Ovary (tissue), 9 donors: ENCODE results near the gene PTPN7. TPM values are rescaled to one million over a fixed set of nuclear protein-coding genes. Genes with fewer than 3 reads are reported as not detected.

ENCODE experiments used
- DNase-seq, 5 donors: peaks; one replicate each; pipeline ENCODE4 v3.0.0-alpha.2; 2019 to 2020
- H3K27ac ChIP-seq, 2 donors: fragments of 200-600 bp; one replicate each; pipeline versions ENCODE4 v1.5.1 to v1.8.0; 2019 to 2022
- H3K27me3 ChIP-seq: fragments of 200-600 bp; one replicate; pipeline ENCODE4 v1.8.0; 2022
- H3K36me3 ChIP-seq: fragments of 200-600 bp; sonication (generic); one replicate; pipeline ENCODE4 v1.5.1; 2019
- H3K4me1 ChIP-seq: one replicate; pipeline ENCODE4 v1.8.1; 2013; ENCODE audit warnings: mild to moderate bottlenecking, moderate library complexity; ENCODE audit not compliant: insufficient read depth
- H3K4me3 ChIP-seq: fragments of 200-600 bp; sonication (generic); one replicate; pipeline ENCODE4 v1.5.1; 2017
- H3K9me3 ChIP-seq, 2 donors: fragments of 200-600 bp in 1 of 2; sonication (generic) in 1 of 2; one replicate each; pipeline versions ENCODE4 v1.5.1 to v1.8.1; 2013 to 2019; ENCODE audit warnings: mild to moderate bottlenecking in 1 of 2, moderate library complexity in 1 of 2
- EP300 ChIP-seq: sonication (generic); formaldehyde crosslinking; IDR thresholded peaks from one replicate; pipeline ENCODE4 v1.6.1; 2017; ENCODE audit warnings: antibody characterized with exemption
- POLR2A ChIP-seq: fragments of 450-650 bp; IDR thresholded peaks from one replicate; pipeline ENCODE4 v1.6.1; 2017; ENCODE audit warnings: antibody characterized with exemption, mild to moderate bottlenecking, moderate library complexity
- WGBS, 3 donors: extraction: QIAGEN DNeasy Blood & Tissue Kit in 1 of 3; methylation state at CpG; one replicate each; pipeline versions ENCODE4 v1.1.5 to v1.1.7; 2013 to 2017; 5-methylcytosine and 5-hydroxymethylcytosine counted together
- intact Hi-C, 4 donors: fragments of 100-400 bp; cut with DNase I; formaldehyde crosslinking; loops; one replicate each; pipeline versions ENCODE4 v1.11.0 to v1.15.1; 2022 to 2023
- polyA plus RNA-seq, 2 donors: library from polyadenylated mRNA; stranded (reverse); fragments of 200-250 nt in 1 of 2; fragments of 350-450 nt in 1 of 2; fragmentation: Illumina TruSeq in 1 of 2; extraction: RNeasy Lipid Tissue Mini Kit (QIAGEN cat#74804) in 1 of 2; gene quantifications; one replicate each; pipeline ENCODE4 v1.2.3, GENCODE V29; 2013 to 2014
- total RNA-seq, 7 donors: library from RNA; depleted of rRNA in 2 of 7; stranded (reverse); fragments of >200 nt in 2 of 7; fragmentation: NEBNext Ultra II Directional in 3 of 7; extraction: Animal tissue kit (Norgen Biotek cat#: 25700) in 3 of 7; gene quantifications; one replicate each; pipeline versions ENCODE4 v1.1.0 to v1.2.4, GENCODE V29; 2016 to 2023
- TF ChIP-seq, protein P1 (sequence below), 3 donors: fragments of 450-650 bp in 2 of 3; fragments of 200-600 bp in 1 of 3; IDR thresholded peaks; one replicate each; pipeline versions ENCODE4 v1.5.1 to v1.8.0; 2016 to 2022; ENCODE audit warnings: antibody characterized with exemption in 3 of 3, mild to moderate bottlenecking in 1 of 3
- donor health status: DM: no; HTN: no; CAD: no; lungs with moderate emphysema.
- donor health status: DM: no; HTN: no; CAD: no.
- donor health status: Bipolar disorder and iron deficiency.
- donor health status: DM: yes; HTN: yes; CAD: no.
- donor health status: DM: no; HTN: no; CAD: no.
- donor health status: DM: yes; HTN: yes; CAD: no.

The PTPN7 gene
- total and polyA plus RNA-seq, 9 donors = 0.58 to 15.4 (median 1.7) TPM

DNA sequence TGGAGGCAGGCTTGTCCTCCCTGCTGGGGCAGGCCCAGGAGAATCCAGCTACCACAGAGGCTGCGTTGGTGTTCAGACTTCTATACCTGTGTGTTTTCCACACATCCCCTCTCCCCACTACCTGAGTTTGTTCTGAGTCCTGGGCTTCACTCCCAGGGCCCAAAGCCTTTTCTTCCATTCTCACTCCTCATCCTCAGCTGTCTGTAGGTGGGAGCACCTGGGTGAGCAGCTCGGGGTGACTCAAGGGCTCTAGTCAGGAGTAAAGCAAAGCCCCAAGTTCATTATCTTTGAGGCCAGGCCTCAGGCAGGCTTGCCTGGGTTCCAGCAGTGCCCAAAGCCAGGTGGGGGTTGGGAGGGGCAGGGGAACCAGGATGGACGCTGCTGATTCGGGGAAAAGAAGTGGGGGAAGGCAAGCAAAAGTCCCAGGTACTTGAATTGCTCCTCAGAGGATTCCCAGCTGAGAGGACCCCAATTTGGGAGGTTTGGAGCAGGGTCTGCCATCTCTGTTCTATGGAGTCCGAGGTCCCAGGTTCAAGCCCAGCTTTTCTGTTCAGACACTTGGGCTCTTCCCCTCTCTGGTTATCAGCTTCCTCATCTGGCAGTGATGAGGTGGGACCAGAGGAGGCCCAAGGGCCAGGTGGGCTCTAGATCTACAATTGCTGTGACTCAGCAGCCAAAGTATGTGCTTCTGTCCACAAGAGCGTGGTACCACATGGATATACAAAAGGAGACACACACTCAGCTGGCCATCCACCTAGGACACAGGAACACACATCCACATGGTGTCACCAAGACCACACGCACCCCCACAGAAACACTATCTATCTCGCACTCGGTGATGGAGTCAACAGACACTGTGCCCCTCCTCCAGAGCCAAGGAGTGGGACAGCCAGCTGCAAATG, 5.8 kb upstream of the PTPN7 start:
- 88 to 96% (median 94%) methylated on average over 9 of the region's 9 CpGs for WGBS, 3 donors
- Histone ChIP-seq H3K4me3 (no peak overlapping the region), H3K27me3 (no peaks in the 10 kb centered on the region), H3K27ac (peak overlapping the region; percentile 12 to 73), H3K4me1 (peaks cover 43% of the 10 kb centered on the region), H3K9me3 (no peaks in the 10 kb centered on the region), H3K36me3 (no peaks in the 10 kb centered on the region)
- DNase-seq = no peak
- TF ChIP-seq, protein P1, sequence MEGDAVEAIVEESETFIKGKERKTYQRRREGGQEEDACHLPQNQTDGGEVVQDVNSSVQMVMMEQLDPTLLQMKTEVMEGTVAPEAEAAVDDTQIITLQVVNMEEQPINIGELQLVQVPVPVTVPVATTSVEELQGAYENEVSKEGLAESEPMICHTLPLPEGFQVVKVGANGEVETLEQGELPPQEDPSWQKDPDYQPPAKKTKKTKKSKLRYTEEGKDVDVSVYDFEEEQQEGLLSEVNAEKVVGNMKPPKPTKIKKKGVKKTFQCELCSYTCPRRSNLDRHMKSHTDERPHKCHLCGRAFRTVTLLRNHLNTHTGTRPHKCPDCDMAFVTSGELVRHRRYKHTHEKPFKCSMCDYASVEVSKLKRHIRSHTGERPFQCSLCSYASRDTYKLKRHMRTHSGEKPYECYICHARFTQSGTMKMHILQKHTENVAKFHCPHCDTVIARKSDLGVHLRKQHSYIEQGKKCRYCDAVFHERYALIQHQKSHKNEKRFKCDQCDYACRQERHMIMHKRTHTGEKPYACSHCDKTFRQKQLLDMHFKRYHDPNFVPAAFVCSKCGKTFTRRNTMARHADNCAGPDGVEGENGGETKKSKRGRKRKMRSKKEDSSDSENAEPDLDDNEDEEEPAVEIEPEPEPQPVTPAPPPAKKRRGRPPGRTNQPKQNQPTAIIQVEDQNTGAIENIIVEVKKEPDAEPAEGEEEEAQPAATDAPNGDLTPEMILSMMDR (IDR thresholded peaks at IDR 0.05) = no peak
- TF ChIP-seq EP300 (no peak), POLR2A (no peak)
- intact Hi-C loops = no loop called here

DNA sequence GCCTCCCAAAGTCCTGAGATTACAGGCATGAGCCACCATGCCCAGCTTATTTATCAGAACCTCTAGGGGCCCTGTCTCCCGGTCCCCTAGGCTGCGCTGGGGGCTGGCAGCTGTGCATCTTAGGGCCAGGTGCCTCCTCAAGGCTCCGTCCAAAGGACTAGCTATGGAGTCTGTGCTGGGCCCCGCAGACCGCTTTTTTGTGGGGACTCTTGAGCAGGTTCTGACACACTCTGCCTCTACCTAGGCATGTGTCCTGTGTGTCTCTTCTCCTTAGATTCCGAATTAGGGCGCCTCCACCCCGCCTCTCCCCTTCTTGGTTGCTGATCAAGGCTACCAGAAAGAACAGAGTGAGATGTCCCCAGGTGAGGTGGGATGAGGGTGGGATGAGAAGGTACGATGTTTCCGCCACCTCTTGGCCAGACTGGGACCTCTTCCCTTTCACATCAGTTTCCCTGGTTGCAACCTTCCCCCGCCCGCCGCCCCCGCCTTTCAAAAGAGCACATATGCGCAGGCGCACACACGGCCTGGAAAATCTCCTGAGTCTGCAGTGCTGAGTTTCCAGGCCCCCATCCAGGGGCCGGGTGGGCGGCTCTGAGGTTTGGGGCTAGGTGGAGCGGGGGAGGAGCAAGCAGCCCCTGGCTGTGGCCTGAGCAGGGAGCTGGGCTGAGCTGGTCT, 5.0 kb upstream of the PTPN7 start:
- Histone ChIP-seq H3K36me3 (no peaks in the 10 kb centered on the region), H3K4me3 (no peak overlapping the region), H3K4me1 (peaks cover 47% of the 10 kb centered on the region), H3K27ac (peak overlapping the region; percentile 12 to 73), H3K27me3 (no peaks in the 10 kb centered on the region), H3K9me3 (no peaks in the 10 kb centered on the region)
- 66 to 86% (median 83%) methylated on average over 20 of the region's 20 CpGs for WGBS, 3 donors
- TF ChIP-seq EP300 (no peak), POLR2A (no peak)
- TF ChIP-seq, protein P1 (IDR thresholded peaks at IDR 0.05) = no peak
- peak in 3 of 5 donors; percentile 81 to 86 (median 85) for DNase-seq
- intact Hi-C loops = no loop called here

DNA sequence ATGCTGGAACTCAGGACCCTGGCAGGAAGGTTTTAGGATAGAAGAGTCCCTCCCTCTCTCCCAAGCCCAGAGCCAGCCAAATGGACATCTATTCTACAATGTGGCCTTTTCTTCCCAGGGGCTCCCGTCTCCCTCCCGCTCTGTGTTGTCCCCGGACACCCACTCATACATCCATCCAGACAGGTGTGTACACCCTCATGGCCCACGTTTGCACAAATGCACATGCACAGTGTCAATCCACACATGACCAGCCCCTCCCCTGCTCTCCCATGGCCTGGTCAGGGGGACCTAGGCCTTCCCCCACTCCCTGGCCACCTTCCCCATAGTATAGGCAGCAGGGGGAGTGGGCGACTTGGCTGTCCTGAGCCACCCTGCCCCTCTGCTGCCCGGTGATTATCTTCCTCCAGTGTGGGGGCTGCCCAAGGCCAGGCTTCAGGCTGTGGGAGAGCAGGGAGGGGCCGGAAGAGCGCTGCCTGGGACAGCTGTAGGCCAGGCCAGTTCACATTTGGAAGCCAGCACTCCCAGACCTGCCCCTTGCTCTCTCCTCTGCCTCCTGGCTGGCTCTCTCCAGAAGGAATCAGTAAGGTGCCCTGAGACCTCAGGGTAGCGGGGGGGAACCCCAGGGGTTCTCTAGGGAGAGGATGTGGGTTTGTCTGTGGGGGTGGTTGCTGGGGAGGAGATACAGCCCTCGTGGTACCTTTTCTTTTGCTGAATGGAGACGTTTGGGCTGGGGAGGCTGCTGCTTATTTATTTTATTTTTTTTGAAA, 4.1 kb upstream of the PTPN7 start:
- Histone ChIP-seq H3K27me3 (no peaks in the 10 kb centered on the region), H3K4me1 (peaks cover 53% of the 10 kb centered on the region), H3K36me3 (no peaks in the 10 kb centered on the region), H3K9me3 (no peaks in the 10 kb centered on the region), H3K27ac (peak overlapping the region; percentile 62 to 66), H3K4me3 (no peak overlapping the region)
- no peak for TF ChIP-seq EP300
- WGBS, 3 donors = 31 to 42% (median 37%) methylated on average over 9 to 11 of the region's 11 CpGs
- intact Hi-C loops = no loop called here
- DNase-seq = peak in 3 of 5 donors; percentile 59 to 74 (median 69)

DNA sequence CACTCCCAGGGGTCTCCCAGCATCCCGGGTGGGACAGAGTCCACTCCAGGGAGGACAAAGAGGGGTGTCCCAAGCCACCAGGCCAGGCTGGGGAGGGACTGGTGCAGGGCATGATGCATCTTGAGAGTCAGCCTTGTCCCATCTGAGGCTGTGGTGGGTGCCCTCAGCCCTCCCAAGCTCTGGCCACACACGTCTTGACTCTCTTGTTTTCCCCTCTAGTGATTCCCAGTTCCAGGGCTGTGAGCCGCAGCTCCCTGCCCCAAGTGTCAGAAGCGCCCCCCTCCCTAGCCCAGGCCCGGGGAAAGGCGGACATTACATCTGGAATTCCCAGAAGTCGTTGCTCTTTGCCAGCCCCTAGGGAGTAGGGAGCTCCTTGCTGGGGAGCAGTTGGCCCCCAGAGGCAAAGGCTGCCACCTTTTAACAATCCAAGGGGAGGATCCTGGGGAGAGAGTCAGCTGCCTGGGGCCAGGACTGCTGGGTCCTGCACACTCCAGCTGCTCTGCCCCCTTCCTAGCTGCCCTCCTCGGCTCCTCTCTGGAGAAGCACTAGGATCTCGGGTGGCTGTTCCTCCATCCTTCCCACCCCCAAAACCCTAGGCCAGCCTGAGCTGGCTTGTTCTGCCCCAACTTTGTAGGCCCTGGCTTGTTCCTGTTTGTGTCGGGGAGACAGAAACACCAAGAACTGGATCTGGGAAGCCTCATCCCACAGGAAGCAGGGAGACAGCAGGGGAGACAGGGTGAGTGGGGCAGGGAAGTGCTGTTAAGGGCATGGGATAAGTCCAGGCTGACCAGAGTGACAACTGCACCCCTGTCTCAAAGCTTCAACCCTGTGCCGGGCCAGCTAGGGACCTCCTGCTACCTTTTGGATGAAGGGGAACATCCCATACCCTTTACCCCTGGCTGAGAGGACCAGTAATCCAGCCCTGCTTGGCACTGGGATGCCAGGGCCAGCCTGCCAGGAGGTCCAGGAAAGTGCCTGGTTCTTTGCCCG, 3.2 kb upstream of the PTPN7 start:
- H3K36me3 ChIP-seq = no peaks in the 10 kb centered on the region
- TF ChIP-seq EP300 (no peak), POLR2A (no peak)
- TF ChIP-seq, protein P1 (IDR thresholded peaks at IDR 0.05) = no peak
- WGBS, 3 donors = 42 to 60% (median 50%) methylated on average over 12 of the region's 12 CpGs
- no peak overlapping the region for H3K4me3 ChIP-seq
- peak overlapping the region; percentile 35 to 62 for H3K27ac ChIP-seq
- DNase-seq = peak in 2 of 5 donors; percentile 50 to 52
- H3K4me1 ChIP-seq = peaks cover 52% of the 10 kb centered on the region
- no peaks in the 10 kb centered on the region for H3K9me3 ChIP-seq
- H3K27me3 ChIP-seq = no peaks in the 10 kb centered on the region
- intact Hi-C loops = no loop called here
